HCEC 1CT (cell line): ENCODE data around the gene SRSF12.

ENCODE experiments used
- DNase-seq: peaks from one replicate; pipeline ENCODE4 v3.0.0-alpha.2; 2017

The SRSF12 gene

GRCh38 chr6:89117211-89118108, at the start of gene SRSF12:
TSS of gene SRSF12 (minus strand) at chr6:89118071. CDS start at chr6:89117887, 184 bp downstream.
- peak; percentile 9 for DNase-seq

GRCh38 chr6:89162047-89162371, 44.1 kb upstream of the SRSF12 start:
- DNase-seq = no peak

GRCh38 chr6:89161326-89162046, 43.6 kb upstream of the SRSF12 start:
- no peak for DNase-seq

GRCh38 chr6:89160331-89161092, 42.6 kb upstream of the SRSF12 start:
- DNase-seq = no peak

- no peak for DNase-seq
Observed at GRCh38 chr6:89154131-89154530, 36.3 kb upstream of the SRSF12 start.

GRCh38 chr6:89148016-89148750, 30.3 kb upstream of the SRSF12 start:
- peak; percentile 14 for DNase-seq

GRCh38 chr6:89146718-89147700, 29.1 kb upstream of the SRSF12 start:
- peak; percentile 57 for DNase-seq

- DNase-seq = peak; percentile 23
Observed at GRCh38 chr6:89145956-89146717, 28.3 kb upstream of the SRSF12 start, which contains the start of gene PM20D2. TSS of gene PM20D2 (plus strand) at chr6:89146055. CDS start at chr6:89146145, 90 bp downstream.

- DNase-seq = peak; percentile 12
Observed at GRCh38 chr6:89145091-89145955, 27.5 kb upstream of the SRSF12 start.

- no peak for DNase-seq
Observed at GRCh38 chr6:89144354-89144906, 26.6 kb upstream of the SRSF12 start.

GRCh38 chr6:89140347-89141156, 22.7 kb upstream of the SRSF12 start:
- DNase-seq = no peak

- DNase-seq = peak; percentile 10
Observed at GRCh38 chr6:89139509-89140346, 21.9 kb upstream of the SRSF12 start.

GRCh38 chr6:89138173-89138572, 20.3 kb upstream of the SRSF12 start:
- no peak for DNase-seq

- no peak for DNase-seq
Observed at GRCh38 chr6:89134723-89135122, 16.9 kb upstream of the SRSF12 start.

GRCh38 chr6:89133981-89134380, 16.1 kb upstream of the SRSF12 start:
- no peak for DNase-seq

- DNase-seq = no peak
Observed at GRCh38 chr6:89132057-89132456, 14.2 kb upstream of the SRSF12 start.

GRCh38 chr6:89131599-89131998, 13.7 kb upstream of the SRSF12 start:
- no peak for DNase-seq
